Activated CD4-positive, alpha-beta T cell treated with anti-CD3 and anti-CD28 coated beads, Interleukin-2, Interleukin-4, amounts not matched to agents 100 ng/mL and 50 ng/mL, durations not matched to agents 16 hours and 8 hours (primary cell): Measurements from ENCODE around the gene DNAAF6.
"Not testable (repeated sequence)": the region's sequence is repeated elsewhere in the genome, so short reads cannot be mapped to it uniquely, and the experiment has no call there.

Experiments used
- DNase-seq: peaks from one replicate; pipeline ENCODE4 v3.0.0-alpha.2; 2020; ENCODE audit warnings: low spot score

DNAAF6 gene

DNA sequence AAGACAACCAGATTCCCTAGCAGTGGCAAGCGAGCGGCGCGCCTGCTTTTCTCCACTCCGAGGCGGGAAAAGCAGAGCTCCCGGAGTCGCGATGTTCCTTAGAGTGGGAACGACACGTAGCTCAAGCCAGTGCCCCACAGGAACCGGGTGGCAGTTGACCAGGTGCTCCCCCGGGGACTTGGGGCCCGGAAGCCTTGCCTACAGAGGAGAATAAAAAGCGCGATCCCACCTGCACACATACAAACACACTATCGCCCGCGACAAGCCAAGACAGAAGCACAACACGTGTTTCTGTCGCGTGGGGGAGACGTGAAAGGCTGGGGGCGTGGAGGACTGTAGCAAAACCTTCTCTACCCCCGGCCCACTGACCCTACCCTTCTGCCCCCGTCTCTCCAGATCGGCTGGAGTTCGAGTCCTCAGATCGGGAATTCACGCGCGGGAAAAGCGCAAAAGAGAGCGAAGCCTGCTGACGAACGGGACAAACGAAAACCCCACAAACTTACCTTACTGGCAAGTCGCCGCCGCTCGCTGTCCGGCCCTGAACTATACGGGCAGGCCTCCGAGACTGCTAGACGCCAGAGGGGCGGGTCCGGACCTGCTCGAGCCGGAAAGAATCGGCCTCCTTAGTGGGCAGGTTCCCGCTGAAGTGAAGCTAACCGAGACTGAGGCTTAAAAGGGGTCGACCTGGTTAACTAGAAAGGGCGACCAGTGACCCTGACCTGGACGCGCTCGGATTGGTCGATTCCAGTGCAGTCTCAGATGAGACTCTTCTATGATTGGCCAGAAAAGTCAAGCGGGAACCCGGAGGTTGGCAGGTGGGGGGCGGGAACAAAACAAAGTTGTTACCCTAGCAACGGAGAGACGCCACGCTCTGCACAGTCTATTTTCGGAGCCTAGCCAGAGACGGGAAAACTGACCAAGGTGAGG, at the start of gene DNAAF6, which contains the start of gene NUP62CL:
TSS of gene DNAAF6 (plus strand) at position 842 of the 927 bp plus-strand sequence. CDS start 6,265 bp downstream, outside the sequence.
TSS of gene NUP62CL (minus strand) at position 664 of the 927 bp plus-strand sequence. CDS start 31,287 bp downstream, outside the sequence.
- peak; percentile 77 for DNase-seq

DNA sequence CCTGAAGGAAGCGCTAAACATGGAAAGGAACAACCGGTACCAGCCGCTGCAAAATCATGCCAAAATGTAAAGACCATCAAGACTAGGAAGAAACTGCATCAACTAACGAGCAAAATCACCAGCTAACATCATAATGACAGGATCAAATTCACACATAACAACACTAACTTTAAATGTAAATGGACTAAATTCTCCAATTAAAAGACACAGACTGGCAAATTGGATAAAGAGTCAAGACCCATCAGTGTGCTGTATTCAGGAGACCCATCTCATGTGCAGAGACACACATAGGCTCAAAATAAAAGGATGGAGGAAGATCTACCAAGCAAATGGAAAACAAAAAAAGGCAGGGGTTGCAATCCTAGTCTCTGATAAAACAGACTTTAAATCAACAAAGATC, 48.8 kb upstream of the DNAAF6 start:
- DNase-seq, result not testable (repeated sequence)

DNA sequence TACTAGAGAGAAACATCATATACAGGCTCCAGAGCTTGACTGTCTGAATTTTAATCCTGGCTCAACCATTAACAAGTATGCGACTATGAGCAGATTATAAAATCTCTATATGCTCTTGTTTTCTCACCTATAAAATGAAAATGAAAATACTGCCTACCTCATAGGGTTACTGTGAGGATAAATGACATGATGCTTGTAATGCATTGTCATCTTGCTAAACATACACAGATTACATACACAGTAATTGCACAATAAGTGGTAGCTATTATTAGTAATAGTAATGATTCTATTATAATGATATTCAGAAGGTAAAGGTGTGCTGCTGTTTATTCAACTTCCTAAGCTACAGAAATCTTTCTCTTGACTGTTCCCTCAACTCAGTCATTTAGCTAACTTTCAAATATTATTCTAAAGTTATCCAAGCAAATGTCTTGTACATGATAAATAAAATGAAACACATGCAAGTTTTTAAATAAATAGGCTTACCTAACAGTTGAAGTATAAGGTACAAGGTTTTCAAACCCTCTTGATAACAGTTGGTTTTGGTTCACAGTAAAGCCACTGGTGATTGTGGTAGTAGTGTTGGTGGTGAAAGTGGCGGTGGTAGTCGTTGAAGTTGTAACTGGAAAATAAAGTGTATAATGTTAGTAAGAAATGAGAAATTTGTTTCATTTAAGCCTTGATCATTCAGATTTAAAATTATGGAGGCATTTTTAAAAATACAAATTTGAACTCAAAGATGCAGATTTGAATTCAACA, 39.1 kb upstream of the DNAAF6 start:
- DNase-seq, result no peak

DNA sequence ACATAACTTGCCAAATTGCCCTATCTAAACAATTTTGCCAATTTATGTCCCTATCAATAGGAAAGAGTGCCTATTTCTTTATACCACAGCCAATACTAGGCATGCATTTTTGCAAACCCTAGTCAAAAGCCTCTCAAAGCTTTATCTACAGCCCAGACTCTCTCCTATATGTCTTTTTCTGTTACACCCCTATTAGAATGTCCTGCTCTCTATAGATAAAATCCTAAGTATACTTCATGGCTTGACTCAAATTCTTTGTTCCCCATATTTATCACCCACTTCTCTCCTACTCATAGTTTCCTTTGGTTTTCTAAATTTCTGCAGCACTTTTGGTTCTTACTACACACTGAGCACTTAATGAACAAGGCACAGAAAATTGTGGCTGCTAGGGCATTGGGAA, 38.2 kb upstream of the DNAAF6 start:
- no peak for DNase-seq

DNA sequence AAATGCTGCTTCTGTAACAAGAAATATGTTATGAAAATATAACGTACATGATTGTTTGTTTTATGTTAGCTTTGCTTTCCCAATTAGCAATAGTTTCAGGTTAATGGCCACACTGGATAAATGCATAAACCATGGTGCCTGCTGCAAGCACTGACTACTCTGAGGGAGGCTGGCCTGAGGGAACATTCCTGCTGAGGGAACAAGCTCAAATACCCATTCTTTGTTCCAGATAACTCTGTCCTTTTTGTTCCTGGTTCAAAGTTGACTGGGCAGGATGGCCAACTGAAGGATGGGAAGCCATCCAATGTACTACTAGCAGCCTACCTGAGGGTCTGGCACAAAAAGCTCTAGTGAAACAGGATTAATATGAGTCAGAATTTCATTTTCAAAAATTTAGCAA, 37.7 kb upstream of the DNAAF6 start:
- DNase-seq, result no peak

DNA sequence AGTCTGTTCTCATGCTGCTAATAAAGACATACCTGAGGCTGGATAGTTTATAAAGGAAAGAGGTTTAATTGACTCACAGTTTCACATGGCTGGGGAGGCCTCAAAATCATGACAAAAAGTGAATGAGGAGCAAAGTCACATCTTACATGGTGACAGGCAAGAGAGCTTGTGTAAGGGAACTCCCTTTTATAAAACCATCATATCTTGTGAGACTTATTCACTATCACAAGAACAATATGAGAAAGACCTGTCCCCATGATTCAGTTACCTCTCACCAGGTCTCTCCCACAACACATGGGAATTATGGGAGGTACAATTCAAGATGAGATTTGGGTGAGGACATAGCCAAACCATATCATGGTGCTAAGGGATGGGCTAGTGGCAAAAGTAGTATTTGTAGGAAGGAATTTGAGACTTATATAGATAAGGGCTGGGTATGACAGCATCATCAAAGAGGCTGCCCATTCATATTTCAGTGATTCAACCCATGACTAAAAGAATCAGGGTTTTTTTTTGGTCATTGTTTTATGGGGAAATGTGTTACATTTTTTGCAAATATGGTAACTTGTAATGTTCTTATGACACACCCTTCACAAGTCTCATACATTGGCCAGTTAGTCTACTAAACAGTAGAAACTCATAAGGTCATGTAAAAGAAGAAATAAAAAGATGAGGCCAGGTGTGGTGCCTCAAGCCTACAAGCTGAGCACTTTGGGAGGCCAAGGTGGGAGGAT, 34.9 kb upstream of the DNAAF6 start:
- DNase-seq, result no peak

DNA sequence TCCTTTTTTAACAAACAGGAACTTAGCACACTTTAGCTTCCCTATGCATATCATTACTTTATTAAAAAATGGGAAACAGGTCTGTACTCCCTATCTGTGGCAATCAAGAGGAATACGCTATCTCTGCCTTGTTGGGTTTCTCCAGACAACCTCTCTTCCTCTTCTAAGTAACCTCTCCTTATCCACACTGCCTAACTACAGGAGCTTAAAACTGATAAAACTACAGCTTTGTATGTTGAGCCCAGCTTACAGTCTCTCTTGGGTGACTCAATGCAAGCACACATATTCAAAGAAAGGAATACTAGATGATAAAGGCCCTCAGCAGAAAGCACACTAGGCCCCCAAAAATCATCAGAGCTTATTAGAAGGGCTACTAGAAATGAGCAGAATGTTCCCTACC, 9.1 kb upstream of the DNAAF6 start:
- no peak for DNase-seq

DNA sequence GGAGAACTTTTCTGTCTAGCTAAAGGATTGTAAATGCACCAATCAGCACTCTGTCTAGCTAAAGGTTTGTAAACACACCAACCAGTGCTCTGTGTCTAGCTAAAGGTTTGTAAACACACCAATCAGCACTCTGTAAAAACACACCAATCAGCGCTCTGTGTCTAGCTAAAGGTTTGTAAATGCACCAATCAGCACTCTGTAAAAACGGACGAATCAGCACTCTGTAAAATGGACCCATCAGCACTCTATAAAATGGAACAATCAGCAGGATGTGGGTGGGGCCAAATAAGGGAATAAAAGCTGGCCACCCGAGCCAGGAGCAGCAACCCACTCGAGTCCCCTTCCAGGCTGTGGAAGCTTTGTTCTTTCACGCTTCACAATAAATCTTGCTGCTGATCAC, 8.3 kb upstream of the DNAAF6 start:
- DNase-seq, result not testable (repeated sequence)

DNA sequence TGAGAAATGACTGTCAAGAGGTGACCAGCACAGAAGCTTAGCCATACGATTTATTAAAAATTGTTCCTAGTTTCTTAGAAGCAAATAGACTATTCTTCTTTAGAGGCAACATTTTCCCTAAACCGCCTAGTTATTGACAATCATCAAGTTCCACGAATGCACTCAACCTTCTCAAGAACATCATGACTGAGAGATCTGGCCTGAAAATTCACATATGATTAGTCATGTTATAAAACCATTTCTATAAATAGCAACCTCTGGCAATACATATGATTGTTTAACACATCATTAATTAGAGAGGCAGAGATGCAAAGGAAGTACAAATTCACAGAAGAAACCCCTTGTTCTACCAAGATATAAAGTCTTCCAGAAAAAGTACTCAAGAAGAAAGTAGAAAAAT, 6.9 kb upstream of the DNAAF6 start:
- no peak for DNase-seq

DNA sequence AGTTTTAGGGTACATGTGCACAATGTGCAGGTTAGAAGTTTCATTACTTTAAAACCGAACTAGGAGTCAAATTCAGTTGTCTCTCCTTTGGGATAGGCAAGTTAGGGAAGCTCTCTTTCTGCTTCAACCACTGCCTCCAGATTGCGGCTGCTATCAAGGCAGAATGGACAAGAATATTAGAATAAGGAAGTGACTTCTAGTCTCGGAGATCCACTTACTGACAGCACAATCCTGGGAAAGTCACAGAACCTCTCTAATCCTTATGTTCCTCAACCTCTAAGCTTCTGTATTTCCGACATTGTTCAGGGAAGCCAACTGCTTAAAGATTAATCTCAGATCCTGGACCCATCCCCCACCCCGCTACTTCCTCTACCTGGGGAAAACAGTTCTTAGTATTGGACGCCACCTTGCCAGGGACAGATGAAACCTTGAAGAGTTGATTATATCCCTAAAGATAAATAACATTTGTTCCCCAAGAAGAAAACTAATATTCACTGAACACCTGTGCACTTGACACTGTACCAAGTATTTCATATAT, 2.3 kb upstream of the DNAAF6 start:
- DNase-seq, result no peak

DNA sequence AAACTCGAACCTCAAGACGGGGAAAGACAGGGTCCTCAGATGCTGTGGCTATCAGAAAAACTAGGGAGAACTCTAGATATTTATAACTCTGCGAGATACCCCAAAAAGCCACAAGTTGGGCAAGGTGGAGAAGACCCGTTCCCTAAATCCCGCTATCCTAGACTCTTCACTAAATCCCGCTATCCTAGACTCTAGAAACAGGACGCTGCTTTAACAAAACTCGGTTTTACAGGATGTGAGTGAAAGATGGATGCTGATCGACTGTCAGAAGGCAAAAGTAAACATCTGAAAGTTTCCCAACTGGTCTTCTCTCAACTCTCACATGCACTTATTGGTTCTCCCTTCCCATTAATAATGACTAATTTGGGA, 270 bp downstream of the DNAAF6 start:
- no peak for DNase-seq

DNA sequence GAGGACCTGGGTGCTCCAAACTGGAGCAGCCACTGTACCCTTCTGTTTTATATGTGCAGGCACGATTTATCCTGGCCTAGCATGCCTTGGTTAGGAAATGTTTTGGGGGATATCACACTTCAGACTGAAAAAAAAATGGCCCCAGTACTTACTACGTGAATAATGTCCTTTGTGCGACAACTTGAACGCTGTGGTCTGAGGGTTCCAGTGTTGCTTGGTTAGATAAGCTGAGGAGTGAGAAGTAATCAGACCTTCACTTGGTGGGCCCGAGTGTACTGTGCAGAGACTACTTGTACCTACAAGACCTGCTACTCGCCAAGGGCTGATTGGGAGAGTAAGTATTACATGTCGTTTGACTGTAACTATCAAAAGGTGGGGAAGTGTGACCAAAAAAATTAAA, 678 bp downstream of the DNAAF6 start:
- DNase-seq, result no peak

DNA sequence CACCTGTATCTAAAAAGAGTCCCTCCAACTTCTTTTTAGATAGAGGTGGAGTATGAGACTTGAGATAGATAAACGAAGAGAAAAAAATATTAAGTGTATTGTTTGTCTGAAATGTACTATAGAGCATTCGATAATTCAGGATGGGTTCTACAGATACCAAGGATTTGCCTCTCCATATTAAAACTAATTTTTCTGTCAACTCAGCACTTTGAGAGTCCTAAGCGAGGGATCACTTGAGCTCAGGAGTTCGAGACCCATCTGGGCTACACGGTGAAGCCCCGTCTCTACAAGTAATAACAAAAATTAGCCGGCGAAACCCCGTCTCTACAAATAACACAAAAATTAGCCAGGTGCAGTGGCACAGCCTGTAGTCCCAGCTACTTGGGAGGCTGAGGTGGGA, 1.5 kb downstream of the DNAAF6 start:
- no peak for DNase-seq

DNA sequence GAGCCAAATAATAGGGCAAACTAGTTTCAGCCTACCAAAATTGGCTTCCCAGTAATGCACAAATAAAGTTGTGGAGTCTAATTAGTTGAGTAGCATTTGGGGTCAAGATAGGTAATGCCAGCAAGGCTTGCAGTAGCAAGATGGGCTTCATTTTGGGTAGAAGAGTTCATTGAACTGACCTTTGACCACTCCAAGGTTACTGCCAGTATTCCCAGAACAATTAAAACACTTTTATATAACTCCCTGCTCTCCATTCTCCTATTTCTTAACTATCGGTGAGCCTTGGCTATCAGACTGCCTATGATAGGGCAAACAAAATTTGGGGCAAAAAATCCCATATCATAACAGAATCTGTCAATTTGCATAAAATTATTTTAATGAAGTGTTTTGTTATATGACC, 7.1 kb downstream of the DNAAF6 start:
- DNase-seq, result no peak

DNA sequence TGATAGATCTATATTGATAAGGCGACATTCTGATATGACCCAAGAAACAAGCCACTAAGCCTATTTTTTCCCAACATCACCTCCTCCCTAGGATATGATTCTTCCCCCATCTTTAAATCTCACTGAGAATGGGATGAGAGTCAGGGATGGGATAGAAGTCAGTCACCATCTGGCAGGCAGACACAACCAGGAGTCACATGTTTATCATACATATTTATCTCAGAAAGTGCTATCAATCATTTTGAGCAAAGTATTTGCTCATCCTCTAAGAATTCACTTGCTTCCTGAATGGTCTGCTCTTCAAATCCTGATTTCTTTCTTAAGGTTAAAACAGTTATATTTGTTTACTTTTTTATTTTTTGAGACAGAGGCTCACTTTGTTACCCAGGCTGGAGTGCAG, 20.3 kb downstream of the DNAAF6 start:
- DNase-seq, result no peak

DNA sequence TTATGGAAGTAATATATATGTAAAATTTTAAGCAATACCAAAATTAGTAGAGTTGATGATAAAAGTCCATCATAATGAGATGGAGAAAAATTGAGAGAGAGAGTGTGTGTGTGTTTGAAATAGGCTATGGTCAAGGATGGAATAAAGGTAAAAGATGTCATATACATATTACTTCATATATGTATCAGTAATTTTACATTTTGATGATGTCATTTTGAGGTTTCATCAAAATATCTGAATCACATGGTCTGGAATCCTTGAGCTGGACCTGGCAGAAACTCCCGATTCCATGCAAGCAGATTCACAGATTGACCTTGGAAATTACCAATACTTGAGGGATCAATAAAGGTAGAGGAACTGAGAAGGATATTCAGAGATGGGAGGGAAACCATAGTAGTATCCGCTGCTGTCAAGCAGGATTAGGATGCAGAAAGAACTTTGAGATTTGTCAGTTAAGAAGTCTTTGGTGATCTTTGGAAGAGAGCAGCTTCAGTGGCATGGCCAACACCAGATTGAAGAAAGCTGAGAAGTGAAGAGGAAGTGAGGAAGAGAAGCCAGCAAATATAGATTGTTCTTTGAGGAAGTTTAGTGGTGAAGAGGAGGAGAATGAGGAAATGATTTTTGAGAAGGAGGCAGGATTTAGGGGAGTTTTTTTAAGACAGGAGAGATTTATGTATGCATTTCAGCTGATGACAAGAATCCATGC, 21.5 kb downstream of the DNAAF6 start:
- no peak for DNase-seq

DNA sequence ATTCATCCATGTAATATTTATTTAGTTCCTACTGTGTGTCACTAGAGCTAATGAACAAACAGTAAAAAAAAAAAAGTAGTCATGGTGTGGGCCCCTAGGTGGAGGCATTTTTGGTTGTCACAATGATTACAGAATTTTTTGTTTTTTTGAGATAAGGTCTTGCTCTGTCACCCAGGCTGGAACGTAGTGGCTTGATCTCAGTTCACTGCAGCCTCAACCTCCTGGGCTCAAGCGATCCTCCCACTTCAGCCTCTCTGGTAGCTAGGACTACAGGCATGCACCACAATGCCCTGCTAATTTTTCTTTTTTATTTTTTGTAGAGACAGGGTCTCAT, 22.0 kb downstream of the DNAAF6 start:
- DNase-seq, result no peak

DNA sequence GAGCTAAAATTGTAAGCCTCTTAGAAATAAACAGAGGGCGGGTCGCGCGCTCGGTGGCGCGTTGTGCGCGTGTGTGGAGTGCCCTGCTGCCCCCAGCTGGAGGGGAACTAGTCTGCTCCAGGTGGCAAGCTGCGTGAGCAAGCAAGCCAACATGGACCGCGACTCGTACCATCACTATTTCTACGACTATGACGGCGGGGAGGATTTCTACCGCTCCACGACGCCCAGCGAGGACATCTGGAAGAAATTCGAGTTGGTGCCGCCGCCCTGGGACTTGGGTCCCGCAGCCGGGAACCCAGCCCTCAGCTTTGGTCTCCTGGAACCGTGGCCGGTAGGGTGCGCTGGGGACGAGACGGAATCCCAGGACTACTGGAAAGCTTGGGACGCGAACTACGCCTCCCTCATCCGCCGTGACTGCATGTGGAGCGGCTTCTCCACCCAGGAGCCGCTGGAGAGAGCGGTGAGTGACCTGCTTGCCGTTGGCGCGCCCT, 66.1 kb downstream of the DNAAF6 start:
- peak; percentile 1 for DNase-seq

DNA sequence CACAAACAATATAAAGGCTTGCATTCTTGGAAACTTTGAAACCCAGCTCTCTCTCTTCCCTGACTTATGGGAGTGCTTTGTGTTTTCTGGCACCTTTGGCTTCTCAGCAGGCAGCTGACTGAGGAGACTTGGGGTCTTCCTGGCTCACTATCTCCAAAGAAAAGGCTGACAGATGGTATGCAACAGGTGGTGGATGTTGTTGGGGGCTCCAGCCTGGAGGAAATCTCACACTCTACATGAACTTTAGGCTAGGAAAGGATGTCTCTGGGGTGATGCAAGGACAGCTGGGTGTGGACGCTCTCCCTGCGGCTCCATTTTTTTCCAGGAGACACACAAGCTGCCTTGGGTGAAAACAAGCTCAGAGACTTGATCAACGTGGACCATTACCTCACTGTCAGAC, 67.4 kb downstream of the DNAAF6 start:
- no peak for DNase-seq

DNA sequence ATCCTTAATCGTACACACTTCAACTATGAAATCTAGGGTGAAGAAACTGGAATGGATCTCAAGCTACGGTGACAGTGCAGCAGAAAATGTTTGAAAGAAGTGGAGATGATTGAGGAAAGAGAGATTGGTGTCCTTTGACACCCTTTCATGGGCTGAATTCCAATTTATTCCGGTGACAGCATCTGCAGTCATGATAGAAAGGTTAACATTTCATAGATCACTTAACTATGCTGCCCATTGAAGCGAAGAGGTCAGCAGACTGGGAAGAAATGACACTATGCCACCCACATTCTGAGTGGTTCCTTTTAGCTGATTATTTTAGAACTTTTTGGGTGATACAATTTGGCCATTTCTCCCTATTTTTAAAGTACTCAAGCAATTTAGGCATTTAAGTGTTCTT, 82.3 kb downstream of the DNAAF6 start:
- DNase-seq, result no peak

DNA sequence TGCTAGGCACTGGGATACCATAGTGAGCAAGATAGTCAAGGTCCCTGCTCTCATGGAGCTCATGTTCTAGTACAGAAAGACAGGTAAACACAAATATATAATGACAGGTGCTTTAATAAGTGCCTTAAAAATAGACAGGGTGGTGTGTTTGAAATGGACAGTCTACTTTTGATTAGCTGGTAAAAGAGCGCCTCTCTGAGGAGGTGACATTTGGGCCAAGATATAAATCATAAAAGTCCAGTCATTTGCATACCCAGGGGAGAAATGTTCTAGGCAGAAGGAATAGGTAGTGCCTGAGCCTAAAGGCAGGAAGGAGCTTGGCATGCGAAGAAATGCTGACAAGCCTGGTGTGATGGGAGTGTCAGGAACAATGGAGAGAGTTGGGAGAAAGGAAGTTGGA, 83.6 kb downstream of the DNAAF6 start:
- no peak for DNase-seq

DNA sequence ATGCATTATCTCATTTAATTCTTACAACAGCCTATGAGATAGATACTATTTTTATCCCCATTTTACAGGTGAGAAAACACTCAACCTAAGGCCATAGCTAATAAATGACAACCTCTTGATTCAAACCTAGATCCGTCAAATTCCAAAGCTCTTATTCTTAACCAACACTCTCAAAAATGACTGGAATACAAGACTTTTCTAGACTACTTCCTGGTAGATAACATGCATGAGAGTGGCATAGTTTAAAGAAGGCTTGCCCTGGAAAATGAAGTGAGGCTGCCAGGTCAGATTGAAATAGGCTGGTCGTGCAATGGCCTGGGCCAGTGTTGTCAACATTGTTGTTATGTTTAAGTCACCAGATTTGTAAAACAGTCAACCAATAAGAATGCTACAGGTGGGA, 86.6 kb downstream of the DNAAF6 start:
- no peak for DNase-seq
